K562 (cell line): ENCODE measurements around the gene IQGAP3. TPM values are rescaled to one million over a fixed set of nuclear protein-coding genes. Genes with fewer than 3 reads are reported as not detected.

Source experiments
- ATAC-seq: fragments of 200-7000 bp; cut with Tn5 transposase; 3 replicates; pipeline ENCODE4 v1.9.1; 2020; ENCODE audit warnings: moderate library complexity
- BruUV-seq: library from RNA; stranded (reverse); fragments of 400-500 nt; replicated peaks from 2 replicates; lab custom pipeline; 2021; lab: Mats Ljungman, UMichigan
- CTCF ChIA-PET: fragments of 300-600 bp; formaldehyde crosslinking; extraction: SDS; loops from one replicate; lab custom pipeline; 2021; ENCODE audit warnings: low intra/inter-chr PET ratio; lab: Yijun Ruan, JAX
- POLR2A ChIA-PET: fragments of 300-600, 350-650 bp; sonication (Branson Sonifier 250); formaldehyde crosslinking; extraction: SDS; loops from one replicate; lab custom pipeline; 2021; ENCODE audit warnings: antibody characterized with exemption, inconsistent platforms; lab: Yijun Ruan, JAX
- DNase-seq, 4 experiments: peaks; one replicate each; pipeline versions ENCODE4 v3.0.0 to v3.0.0-alpha.2; 2011 to 2018; ENCODE audit warnings: low spot score in 3 of 4, mixed read lengths in 3 of 4; ENCODE audit errors: extremely low read depth in 1 of 4
- FAIRE-seq: peaks from 2 replicates; lab custom pipeline; 2011; peaks lifted over from hg19 to GRCh38; lab: Jason Lieb, UNC
- H2AFZ ChIP-seq: 2 replicates; pipeline ENCODE4 v1.6.0; 2011; ENCODE audit warnings: low read depth, low read length, control low read depth, inconsistent platforms
- H3K27ac ChIP-seq: fragments of 200-600 bp; 3 replicates; pipeline ENCODE4 v1.8.0; 2011; ENCODE audit warnings: low read depth, mild to moderate bottlenecking, control low read depth, inconsistent platforms, low read length, moderate library complexity, mixed read lengths; ENCODE audit errors: extremely low read depth
- H3K27me3 ChIP-seq, 2 experiments: fragments of 300-600 bp in 1 of 2; 2 replicates in 1 of 2; 3 replicates in 1 of 2; pipeline versions ENCODE4 v1.6.0 to v1.8.0; 2011; ENCODE audit warnings: inconsistent platforms in 2 of 2, low read length in 2 of 2, mild to moderate bottlenecking in 1 of 2, mixed read lengths in 1 of 2, moderate library complexity in 1 of 2; ENCODE audit not compliant: control insufficient read depth in 2 of 2, insufficient read depth in 2 of 2
- H3K36me3 ChIP-seq: fragments of 300-600 bp; 3 replicates; pipeline ENCODE4 v1.8.0; 2011; ENCODE audit warnings: mild to moderate bottlenecking, low read length, inconsistent platforms; ENCODE audit not compliant: control insufficient read depth, insufficient read depth
- H3K4me1 ChIP-seq, 2 experiments: fragments of 200-600 bp in 1 of 2; replicated peaks in 1 of 2; 2 replicates in 1 of 2; 3 replicates in 1 of 2; pipeline versions ENCODE4 v1.5.1 to v1.8.0; 2011; ENCODE audit warnings: inconsistent platforms in 2 of 2, low read length in 2 of 2, mild to moderate bottlenecking in 1 of 2, mixed read lengths in 1 of 2, moderate library complexity in 1 of 2; ENCODE audit not compliant: control insufficient read depth in 2 of 2, insufficient read depth in 2 of 2
- H3K4me2 ChIP-seq: 2 replicates; pipeline ENCODE4 v1.6.1; 2011; ENCODE audit warnings: low read length, control low read depth, inconsistent platforms, mixed read lengths; ENCODE audit not compliant: insufficient read depth
- H3K4me3 ChIP-seq: fragments of 200-600 bp; sonication (generic), shearing (Covaris generic); 2 replicates; pipeline ENCODE4 v1.5.1; 2016; ENCODE audit warnings: control low read depth, inconsistent platforms
- H3K79me2 ChIP-seq: fragments of 200-600 bp; 3 replicates; pipeline ENCODE4 v1.8.0; 2011; ENCODE audit warnings: low read length, inconsistent platforms; ENCODE audit not compliant: control insufficient read depth, insufficient read depth
- H3K9ac ChIP-seq, 2 experiments: 2 replicates each; pipeline versions ENCODE4 v1.6.0 to v1.6.1; 2011; ENCODE audit warnings: low read depth in 2 of 2, low read length in 2 of 2, control low read depth in 1 of 2, inconsistent platforms in 1 of 2, mild to moderate bottlenecking in 1 of 2, mixed read lengths in 1 of 2; ENCODE audit not compliant: insufficient read depth in 1 of 2
- H3K9me1 ChIP-seq: one replicate; pipeline ENCODE4 v1.6.0; 2011; ENCODE audit warnings: inconsistent platforms, mild to moderate bottlenecking, low read length, moderate library complexity; ENCODE audit not compliant: control insufficient read depth, insufficient read depth
- H3K9me3 ChIP-seq: replicated peaks from 2 replicates; pipeline ENCODE4 v1.5.1; 2011; ENCODE audit warnings: low read depth, low read length, inconsistent platforms; ENCODE audit not compliant: control insufficient read depth, insufficient read depth
- H4K20me1 ChIP-seq: replicated peaks from 2 replicates; pipeline ENCODE4 v1.6.1; 2011; ENCODE audit warnings: low read length, inconsistent platforms, mixed read lengths; ENCODE audit not compliant: control insufficient read depth, insufficient read depth
- CBX1 ChIP-seq: sonication (generic); IDR thresholded peaks from 2 replicates; pipeline ENCODE4 v1.6.1; 2016; ENCODE audit warnings: antibody characterized with exemption, low read depth, mild to moderate bottlenecking
- HDAC1 ChIP-seq, 2 experiments: fragments of 450-650 bp; IDR thresholded peaks; 2 replicates each; pipeline ENCODE4 v1.6.1; 2016 to 2017; ENCODE audit warnings: inconsistent platforms in 1 of 2, mild to moderate bottlenecking in 1 of 2, moderate library complexity in 1 of 2
- HMG20B ChIP-seq: fragments of 250-450 bp; sonication (Bioruptor Pico); IDR thresholded peaks from 2 replicates; pipeline ENCODE4 v1.5.0; 2021; ENCODE audit warnings: mild to moderate bottlenecking
- ILK ChIP-seq: fragments of 450-650 bp; IDR thresholded peaks from 2 replicates; pipeline ENCODE4 v1.6.1; 2016; ENCODE audit warnings: missing genetic modification characterization, low read depth, mild to moderate bottlenecking, missing compliant biosample characterization, moderate library complexity, borderline replicate concordance
- LEF1 ChIP-seq: fragments of 450-650 bp; IDR thresholded peaks from 2 replicates; pipeline ENCODE4 v1.6.1; 2016; ENCODE audit warnings: mild to moderate bottlenecking
- MEF2D ChIP-seq: conservative IDR thresholded peaks from 2 replicates; pipeline ENCODE4 v1.6.1; 2016; ENCODE audit warnings: low read depth, missing genetic modification characterization, missing compliant biosample characterization
- RBM14 ChIP-seq: fragments of 200-400 bp; formaldehyde crosslinking; IDR thresholded peaks from 2 replicates; pipeline ENCODE4 v1.6.1; 2018; ENCODE audit warnings: low read depth, mild to moderate bottlenecking, low read length, moderate library complexity, borderline replicate concordance; ENCODE audit not compliant: insufficient read depth
- STAT5A ChIP-seq: IDR thresholded peaks from 2 replicates; pipeline ENCODE4 v1.6.1; 2012; ENCODE audit warnings: low read length, inconsistent platforms, borderline replicate concordance
- TEAD1 ChIP-seq, 2 experiments: fragments of 450-650 bp in 1 of 2; sonication (generic) in 1 of 2; formaldehyde crosslinking; IDR thresholded peaks; 2 replicates each; pipeline versions ENCODE4 v1.4.0 to v1.8.0; 2020 to 2022; ENCODE audit warnings: mild to moderate bottlenecking in 2 of 2, missing genetic modification reagents in 1 of 2
- ZFP1 ChIP-seq: fragments of 450-650 bp; formaldehyde crosslinking; IDR thresholded peaks from 2 replicates; pipeline ENCODE4 v1.4.0; 2020; ENCODE audit warnings: mild to moderate bottlenecking, mixed read lengths
- ZNF133 ChIP-seq: fragments of 250-450 bp; sonication (Bioruptor Pico); IDR thresholded peaks from 2 replicates; pipeline ENCODE4 v1.4.0; 2020; ENCODE audit warnings: mild to moderate bottlenecking
- ZNF551 ChIP-seq: fragments of 250-450 bp; sonication (Bioruptor Pico); IDR thresholded peaks from 2 replicates; pipeline ENCODE4 v1.5.0; 2021; ENCODE audit warnings: mild to moderate bottlenecking, moderate library complexity
- WGBS: fragments of 100-300 bp; shearing (Covaris generic); methylation state at CpG from one replicate; pipeline ENCODE4 v1.1.6; 2016; ENCODE audit warnings: low coverage, mixed read lengths; ENCODE audit not compliant: insufficient coverage; ENCODE audit errors: missing lambda C conversion rate; 5-methylcytosine and 5-hydroxymethylcytosine counted together
- in situ Hi-C: fragments of 300-500 bp; cut with MboI; formaldehyde crosslinking; loops from 4 replicates; pipeline ENCODE4 v1.15.0; 2018; ENCODE audit warnings: inconsistent platforms, mixed read lengths
- intact Hi-C: fragments of 100-400 bp; cut with micrococcal nuclease; formaldehyde crosslinking; loops from 2 replicates; pipeline ENCODE4 v1.14.2; 2022
- polyA plus RNA-seq, 8 experiments: library from polyadenylated mRNA; depleted of rRNA in 4 of 8; stranded (reverse) in 5 of 8; unstranded in 3 of 8; fragments of >200 nt; fragmentation: Nextera tagmentation in 2 of 8; fragmentation: Illumina TruSeq in 1 of 8; extraction: Ambion mirVana in 2 of 8; extraction: Trizol in 1 of 8; gene quantifications; 2 replicates each; pipeline versions ENCODE4 v1.2.1 to v1.2.3, GENCODE V29; 2011 to 2014; ENCODE audit warnings: inconsistent platforms in 1 of 8, missing spikeins in 1 of 8
- total RNA-seq, 7 experiments: library from RNA; depleted of rRNA in 6 of 7; stranded (reverse); fragments of >200 nt in 6 of 7; fragmentation: Illumina TruSeq in 2 of 7; extraction: Trizol in 2 of 7; gene quantifications; 2 replicates each; pipeline versions ENCODE4 v1.2.1 to v1.2.3, GENCODE V29; 2011 to 2021; ENCODE audit warnings: low replicate concordance in 1 of 7
- TF ChIP-seq, protein P1 (sequence below): fragments of 250-450 bp; sonication (Bioruptor Pico); IDR thresholded peaks from 2 replicates; pipeline ENCODE4 v1.8.0; 2022; ENCODE audit warnings: moderate library complexity, mild to moderate bottlenecking, inconsistent platforms
- TF ChIP-seq, protein P2 (sequence below): sonication (generic); formaldehyde crosslinking; IDR thresholded peaks from 2 replicates; pipeline ENCODE4 v1.8.0; 2022; ENCODE audit warnings: missing genetic modification reagents, mild to moderate bottlenecking, moderate library complexity, borderline replicate concordance
- TF ChIP-seq, protein P3 (sequence below): fragments of 450-650 bp; formaldehyde crosslinking; IDR thresholded peaks from 2 replicates; pipeline ENCODE4 v1.4.0; 2020; ENCODE audit warnings: mild to moderate bottlenecking

IQGAP3 gene
- total and polyA plus RNA-seq, 9 of the 15 experiments (the other 6 are each of a cell fraction or from before 2014, with no cell fraction given) = 1.4 to 16.6 (median 11.9) TPM

DNA sequence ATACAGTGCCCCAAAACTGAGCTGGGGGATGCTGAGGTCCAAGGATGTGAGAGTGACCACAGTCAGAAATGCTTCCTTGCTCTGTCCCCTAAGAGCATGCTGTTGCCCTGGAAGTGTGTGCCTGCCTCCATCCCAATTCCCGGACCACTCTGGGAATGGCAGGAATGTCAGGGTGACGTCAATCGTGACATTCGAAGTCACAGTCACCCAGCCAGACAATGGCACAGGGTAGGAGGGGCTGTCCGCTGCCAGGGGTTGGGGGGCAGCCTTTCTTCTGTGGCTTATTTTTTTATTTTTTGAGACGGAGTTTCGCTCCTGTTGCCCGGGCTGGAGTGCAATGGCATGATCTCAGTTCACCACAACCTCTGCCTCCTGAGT is 94.1 kb downstream of the IQGAP3 start:
- CTCF ChIA-PET = no interaction called here
- no peak for ATAC-seq
- no peak overlapping the region; a peak in 1 of 4 replicates for H3K9ac ChIP-seq

More for the DNA sequence above, 94.1 kb downstream of the IQGAP3 start:
- Histone ChIP-seq H2AFZ (no peak overlapping the region), H3K27me3 (no peaks in the 10 kb centered on the region), H3K9me3 (no peaks in the 10 kb centered on the region), H4K20me1 (0 out of 2 replicates have a peak, but pooled peaks cover 6% of the 10 kb centered on the region), H3K79me2 (no peaks in the 10 kb centered on the region), H3K4me2 (no peak overlapping the region), H3K36me3 (peaks cover 95% of the 10 kb centered on the region), H3K4me1 (peaks cover 0 to 17% of the 10 kb centered on the region in 2 experiments; a peak in 2 of 5 replicates), H3K4me3 (no peak overlapping the region), H3K9me1 (no peaks in the 10 kb centered on the region), H3K27ac (no peak overlapping the region)
- in situ Hi-C loops = no loop called here
- BruUV-seq = no TSS peak
- 95% methylated on average over 8 of the region's 8 CpGs for WGBS
- TF ChIP-seq TEAD1 (CRISPR knock-in tag; IDR thresholded peaks at IDR 0.05) = no peak
- no peak for TF ChIP-seq HDAC1 (IDR thresholded peaks at IDR 0.05)
- TF ChIP-seq ILK (tag) = no peak
- TF ChIP-seq, protein P1, sequence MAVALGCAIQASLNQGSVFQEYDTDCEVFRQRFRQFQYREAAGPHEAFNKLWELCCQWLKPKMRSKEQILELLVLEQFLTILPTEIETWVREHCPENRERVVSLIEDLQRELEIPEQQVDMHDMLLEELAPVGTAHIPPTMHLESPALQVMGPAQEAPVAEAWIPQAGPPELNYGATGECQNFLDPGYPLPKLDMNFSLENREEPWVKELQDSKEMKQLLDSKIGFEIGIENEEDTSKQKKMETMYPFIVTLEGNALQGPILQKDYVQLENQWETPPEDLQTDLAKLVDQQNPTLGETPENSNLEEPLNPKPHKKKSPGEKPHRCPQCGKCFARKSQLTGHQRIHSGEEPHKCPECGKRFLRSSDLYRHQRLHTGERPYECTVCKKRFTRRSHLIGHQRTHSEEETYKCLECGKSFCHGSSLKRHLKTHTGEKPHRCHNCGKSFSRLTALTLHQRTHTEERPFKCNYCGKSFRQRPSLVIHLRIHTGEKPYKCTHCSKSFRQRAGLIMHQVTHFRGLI (CRISPR knock-in tag) = no peak
- TF ChIP-seq HMG20B (CRISPR knock-in tag) = no peak
- TF ChIP-seq, protein P2, sequence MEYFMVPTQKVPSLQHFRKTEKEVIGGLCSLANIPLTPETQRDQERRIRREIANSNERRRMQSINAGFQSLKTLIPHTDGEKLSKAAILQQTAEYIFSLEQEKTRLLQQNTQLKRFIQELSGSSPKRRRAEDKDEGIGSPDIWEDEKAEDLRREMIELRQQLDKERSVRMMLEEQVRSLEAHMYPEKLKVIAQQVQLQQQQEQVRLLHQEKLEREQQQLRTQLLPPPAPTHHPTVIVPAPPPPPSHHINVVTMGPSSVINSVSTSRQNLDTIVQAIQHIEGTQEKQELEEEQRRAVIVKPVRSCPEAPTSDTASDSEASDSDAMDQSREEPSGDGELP = no peak
- TF ChIP-seq CBX1 = no peak
- no peak for TF ChIP-seq RBM14
- TF ChIP-seq STAT5A = no peak
- TF ChIP-seq ZNF133 (CRISPR knock-in tag) = no peak
- TF ChIP-seq ZFP1 (CRISPR knock-in tag) = no peak
- TF ChIP-seq LEF1 = no peak
- TF ChIP-seq, protein P3, sequence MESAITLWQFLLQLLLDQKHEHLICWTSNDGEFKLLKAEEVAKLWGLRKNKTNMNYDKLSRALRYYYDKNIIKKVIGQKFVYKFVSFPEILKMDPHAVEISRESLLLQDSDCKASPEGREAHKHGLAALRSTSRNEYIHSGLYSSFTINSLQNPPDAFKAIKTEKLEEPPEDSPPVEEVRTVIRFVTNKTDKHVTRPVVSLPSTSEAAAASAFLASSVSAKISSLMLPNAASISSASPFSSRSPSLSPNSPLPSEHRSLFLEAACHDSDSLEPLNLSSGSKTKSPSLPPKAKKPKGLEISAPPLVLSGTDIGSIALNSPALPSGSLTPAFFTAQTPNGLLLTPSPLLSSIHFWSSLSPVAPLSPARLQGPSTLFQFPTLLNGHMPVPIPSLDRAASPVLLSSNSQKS (CRISPR knock-in tag) = no peak
- TF ChIP-seq ZNF551 (CRISPR knock-in tag) = no peak
- no peak for TF ChIP-seq MEF2D (tag)
- intact Hi-C loops = no loop called here
- POLR2A ChIA-PET = no interaction called here
- FAIRE-seq (no peak), DNase-seq (no peak)
